Right lobe of liver (tissue), 4 donors: Measurements from ENCODE around the gene FNTB.

ENCODE experiments used
- CTCF ChIP-seq, 4 donors: fragments of 200-600 bp in 3 of 4; fragments of 450-650 bp in 1 of 4; IDR thresholded peaks; one replicate each; pipeline versions ENCODE4 v1.5.1 to v1.8.0; 2016 to 2022; ENCODE audit warnings: antibody characterized with exemption in 4 of 4, mild to moderate bottlenecking in 2 of 4
- POLR2A ChIP-seq: fragments of 450-650 bp; IDR thresholded peaks from one replicate; pipeline ENCODE4 v1.6.1; 2017; ENCODE audit warnings: antibody characterized with exemption, mild to moderate bottlenecking
- donor health status: DM: no; HTN: no; CAD: no.
- donor health status: DM: no; HTN: no; CAD: no.
- donor health status: DM: no; HTN: yes; CAD: no.

GRCh38 chr14:64951724-64952123 lies 35.0 kb upstream of the FNTB start:
- TF ChIP-seq CTCF (IDR thresholded peaks at IDR 0.05) (no peak), POLR2A (no peak)
